PFSK-1 (cell line): ENCODE results near the gene HSF5.

ENCODE experiments used
- FOXP2 ChIP-seq: optimal IDR thresholded peaks from 2 replicates; pipeline ENCODE3; 2011; ENCODE audit warnings: borderline replicate concordance, control low read depth, inconsistent platforms; ENCODE audit not compliant: insufficient read depth; ENCODE audit errors: extremely low read length, extremely low read depth
- POLR2AphosphoS5 ChIP-seq: IDR thresholded peaks from 2 replicates; pipeline ENCODE4 v1.6.1; 2012; ENCODE audit warnings: low read depth, mild to moderate bottlenecking, control low read depth, low read length, moderate library complexity
- TAF1 ChIP-seq: IDR thresholded peaks from 2 replicates; pipeline ENCODE4 v1.6.1; 2012; ENCODE audit warnings: low read length, control low read depth, borderline replicate concordance; ENCODE audit not compliant: insufficient read depth

- TF ChIP-seq POLR2AphosphoS5 (no peak), FOXP2 (no peak), TAF1 (no peak)
These were observed 104.2 kb downstream of the HSF5 start for GRCh38 chr17:58383892-58384462.
